Activated T-cell treated with anti-CD3 and anti-CD28 coated beads for 48 hours (primary cell): ENCODE data around the gene CFAP54.
"Not testable (repeated sequence)": the region's sequence is repeated elsewhere in the genome, so short reads cannot be mapped to it uniquely, and the experiment has no call there.

Source experiments
- DNase-seq: peaks from one replicate; pipeline ENCODE4 v3.0.0-alpha.2; 2020; ENCODE audit warnings: low read depth

The CFAP54 gene

DNA sequence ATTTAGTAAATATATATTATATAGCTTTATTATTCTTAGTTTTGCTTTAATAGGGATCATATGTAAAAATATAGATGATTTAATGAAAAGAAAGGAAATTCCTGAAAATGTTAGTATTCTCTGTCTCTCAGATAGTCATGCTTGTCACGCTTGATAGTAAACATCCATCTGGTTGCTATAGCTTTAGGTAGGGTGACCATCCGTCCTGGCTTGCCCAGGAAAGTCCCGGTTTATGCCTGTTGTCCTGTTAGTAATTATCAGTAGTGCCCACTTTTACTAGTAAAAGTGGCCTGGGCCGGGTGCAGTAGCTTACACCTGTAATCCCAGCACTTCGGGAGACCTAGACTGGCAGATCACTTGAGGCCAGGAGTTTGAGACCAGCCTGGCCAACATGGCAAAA lies 23.8 kb downstream of the CFAP54 start:
- no peak for DNase-seq

- DNase-seq = no peak
Measured at GRCh38 chr12:96513681-96514080, 24.3 kb downstream of the CFAP54 start.

- DNase-seq = no peak
Measured at GRCh38 chr12:96514328-96514727, 25.0 kb downstream of the CFAP54 start.

- DNase-seq = peak; percentile 69
Measured at GRCh38 chr12:96516472-96517430, 27.4 kb downstream of the CFAP54 start.

DNA sequence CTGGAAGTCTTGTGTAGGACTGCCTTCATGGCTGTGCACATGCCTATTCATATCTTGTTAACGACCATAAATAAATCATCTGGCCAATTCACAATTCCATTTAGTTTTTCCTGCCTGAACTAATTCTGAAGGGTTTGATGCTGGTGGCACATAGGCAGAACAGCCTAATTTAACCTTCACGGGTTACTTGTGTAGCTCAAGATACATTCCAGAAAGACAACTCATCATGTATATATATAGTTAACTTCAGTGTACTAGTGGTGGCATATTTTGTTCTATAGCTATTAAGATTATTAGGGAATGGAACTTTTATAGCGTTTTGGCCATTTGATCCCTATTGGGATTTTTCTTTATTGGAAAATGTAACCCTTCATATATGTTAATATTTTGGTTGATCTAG lies 31.4 kb downstream of the CFAP54 start:
- no peak for DNase-seq

DNA sequence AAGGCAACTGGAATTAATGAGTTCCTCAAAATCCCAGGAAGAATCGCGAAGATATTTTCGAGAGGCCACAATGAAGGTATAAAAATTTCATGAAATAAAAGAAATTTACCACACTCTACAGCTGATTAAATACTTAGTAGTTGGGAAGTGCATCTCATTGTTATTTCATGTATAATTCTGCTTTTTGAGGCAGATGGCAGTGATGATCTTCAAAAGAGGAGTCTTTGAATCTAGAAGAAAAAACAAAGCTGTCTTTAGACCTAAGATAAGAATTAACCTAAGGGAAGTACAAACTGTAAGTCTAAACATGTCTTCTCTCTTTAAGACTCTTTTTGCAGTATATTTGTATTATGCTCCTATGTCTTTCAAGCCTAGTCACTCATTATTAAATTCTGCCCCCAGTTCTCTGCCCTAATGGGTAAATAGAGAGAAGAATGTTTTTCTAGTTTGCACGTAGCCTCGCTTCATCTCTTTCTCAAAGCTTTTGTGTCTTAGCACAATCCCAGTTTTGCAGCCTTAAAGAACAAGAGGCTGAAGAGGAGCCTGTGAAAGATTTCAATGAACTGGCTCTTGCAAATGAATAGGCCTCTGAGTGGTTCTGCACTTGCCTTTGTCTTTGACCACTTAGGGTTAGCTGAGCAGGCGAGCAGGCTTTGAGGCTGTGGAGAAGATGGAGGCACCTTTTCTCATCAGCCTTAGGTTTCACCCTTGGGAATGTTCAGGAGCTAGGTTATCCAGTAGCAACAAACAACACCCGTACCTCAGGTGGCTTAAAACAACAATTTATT lies 32.7 kb downstream of the CFAP54 start:
- no peak for DNase-seq

DNA sequence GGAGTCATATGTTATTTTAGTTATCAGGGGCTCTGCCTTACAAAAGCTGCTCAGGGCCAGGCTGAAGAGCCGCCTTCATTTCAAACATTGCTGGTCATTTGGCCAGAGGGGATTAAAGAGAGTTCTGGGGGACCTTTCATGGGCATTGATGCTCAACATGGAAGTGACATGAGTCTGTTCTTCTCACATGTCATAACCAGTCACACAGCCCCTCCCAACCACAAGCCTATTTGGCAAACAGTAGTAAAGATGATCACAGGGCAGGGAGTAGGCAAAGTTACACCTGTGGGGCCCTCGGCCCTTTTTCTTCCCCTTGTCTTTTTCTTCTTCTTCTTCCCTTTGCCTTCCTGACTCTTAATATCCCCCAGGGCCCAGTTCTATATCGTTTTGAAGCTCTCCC lies 33.3 kb downstream of the CFAP54 start:
- DNase-seq = no peak

DNA sequence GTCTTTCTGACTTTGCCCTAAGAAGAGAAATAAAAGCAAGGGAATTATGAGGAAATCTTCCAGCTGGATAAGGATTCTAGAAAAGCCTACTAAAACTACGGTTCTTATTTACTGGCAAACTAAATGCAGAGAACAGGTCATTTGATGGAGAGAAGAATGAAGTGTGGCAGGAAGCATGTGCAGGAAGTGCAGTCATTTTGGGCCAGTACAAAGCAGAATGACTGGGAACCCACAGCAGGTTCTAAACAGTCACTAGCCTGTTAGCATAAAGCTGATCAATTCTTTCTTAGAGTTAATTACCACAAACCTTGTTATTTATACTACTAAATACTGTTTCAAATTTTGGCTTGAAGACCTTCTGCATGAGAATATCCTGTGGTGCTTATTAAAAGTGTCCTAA lies 36.7 kb downstream of the CFAP54 start:
- no peak for DNase-seq

- DNase-seq = no peak
Measured at GRCh38 chr12:96529912-96530311, 40.5 kb downstream of the CFAP54 start.

- no peak for DNase-seq
Measured at GRCh38 chr12:96534339-96534738, 45.0 kb downstream of the CFAP54 start.

GRCh38 chr12:96548384-96548783 lies 59.0 kb downstream of the CFAP54 start:
- DNase-seq = no peak

GRCh38 chr12:96549341-96549740 lies 60.0 kb downstream of the CFAP54 start:
- DNase-seq = no peak

DNA sequence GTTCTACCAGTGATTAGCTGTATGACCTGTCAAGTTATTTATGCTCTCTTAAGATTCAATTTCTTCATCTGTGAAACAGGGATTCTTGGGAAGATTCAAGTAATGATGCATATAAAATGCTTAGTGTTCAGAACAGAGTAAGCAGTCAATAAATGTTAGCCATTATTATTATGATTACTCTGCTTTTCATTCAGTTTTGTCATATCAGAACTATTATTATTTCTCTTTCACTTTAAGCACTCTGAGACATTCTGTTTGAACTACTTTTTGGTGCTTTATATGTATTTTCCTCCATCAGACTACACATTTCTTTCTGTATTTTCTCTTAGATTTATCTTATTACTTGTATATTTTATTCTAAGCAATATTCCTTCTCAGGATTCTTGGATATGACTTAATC lies 81.2 kb downstream of the CFAP54 start:
- no peak for DNase-seq

GRCh38 chr12:96571101-96571862 lies 81.9 kb downstream of the CFAP54 start:
- no peak for DNase-seq

DNA sequence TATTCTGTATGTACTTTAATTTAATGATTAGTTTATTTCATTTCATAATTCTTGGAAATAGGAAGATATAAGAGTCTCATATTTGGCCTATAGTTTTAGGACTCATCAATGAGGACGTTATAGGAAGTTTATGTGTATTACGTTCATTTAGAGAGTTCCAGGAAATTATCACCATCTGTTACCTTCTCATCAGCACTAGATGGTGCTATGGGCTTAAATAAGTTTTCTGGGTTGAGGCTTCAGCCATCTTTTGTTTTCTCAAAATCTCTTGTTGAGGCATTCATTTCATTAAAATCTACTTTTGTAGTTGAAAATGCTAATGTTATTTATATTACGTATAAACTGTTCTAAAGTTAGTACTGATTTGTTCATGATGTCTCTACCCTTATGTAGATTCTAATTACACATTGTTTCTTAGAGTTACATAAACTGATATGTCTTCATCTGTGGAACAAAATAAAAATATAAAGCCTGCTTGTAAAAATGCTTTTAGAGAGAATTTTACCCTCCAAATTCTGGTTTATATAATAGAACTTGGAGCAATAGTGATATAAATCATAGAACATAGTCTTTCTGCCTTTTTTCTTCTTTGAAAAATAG lies 89.2 kb downstream of the CFAP54 start:
- DNase-seq = no peak

DNA sequence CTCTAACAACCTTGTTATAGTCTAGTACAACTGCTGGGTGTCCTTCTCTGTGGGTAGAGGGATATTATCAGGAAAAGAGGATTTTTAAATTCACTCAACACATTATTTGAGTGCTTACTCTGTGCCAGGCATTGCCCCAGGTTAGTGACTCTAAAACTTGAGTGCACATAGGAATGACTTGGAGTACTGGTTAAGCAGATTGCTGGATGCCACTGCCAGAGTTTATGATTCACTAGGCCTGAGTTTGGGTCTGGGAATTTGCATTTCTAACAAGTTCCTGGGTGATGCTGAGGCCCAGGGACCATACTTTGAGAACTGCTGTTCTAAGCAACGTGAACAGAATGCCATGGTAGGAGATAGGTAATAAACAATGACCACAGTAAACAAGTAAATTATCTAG lies 96.6 kb downstream of the CFAP54 start:
- no peak for DNase-seq

DNA sequence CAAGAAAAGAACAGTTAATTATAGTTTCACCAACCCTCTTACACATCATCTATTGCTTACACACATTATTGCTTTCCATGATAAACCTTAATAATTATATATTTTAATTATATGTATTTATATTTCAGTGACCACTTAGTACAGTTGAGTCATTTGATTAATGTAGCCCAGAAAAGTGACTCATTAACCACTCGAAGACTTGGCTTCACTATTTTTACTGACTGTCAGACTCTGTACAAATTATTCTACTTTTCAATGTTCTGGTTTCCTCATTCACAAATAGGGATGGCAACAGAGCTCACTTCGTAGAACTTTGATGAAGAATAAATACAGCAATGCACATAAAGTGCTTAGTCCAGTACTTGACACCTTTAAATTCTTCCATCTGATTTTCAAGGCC lies 98.3 kb downstream of the CFAP54 start:
- no peak for DNase-seq

- no peak for DNase-seq
Measured at GRCh38 chr12:96590970-96591369, 101.6 kb downstream of the CFAP54 start.

GRCh38 chr12:96604374-96604773 lies 115.0 kb downstream of the CFAP54 start:
- DNase-seq = not testable (repeated sequence)

GRCh38 chr12:96605684-96606083 lies 116.3 kb downstream of the CFAP54 start:
- DNase-seq = no peak

DNA sequence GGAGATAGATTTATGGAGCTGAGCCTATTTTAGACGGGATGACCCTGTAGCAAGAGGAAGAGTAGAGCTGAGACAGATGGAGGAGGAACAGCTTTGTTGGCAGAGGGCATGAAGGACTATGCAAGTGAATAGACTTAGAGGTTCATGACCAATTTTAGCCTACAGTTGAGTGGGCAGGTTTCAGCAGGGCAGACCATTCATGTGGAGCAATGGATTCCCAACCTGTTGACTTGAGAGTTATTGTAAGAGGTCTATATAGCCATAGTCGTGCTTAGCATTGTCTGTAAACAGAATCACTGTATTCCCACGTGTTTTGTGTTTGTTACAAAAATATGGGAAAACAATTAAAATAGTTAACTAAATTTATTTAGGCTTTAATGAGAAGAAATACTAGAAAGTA lies 116.8 kb downstream of the CFAP54 start:
- no peak for DNase-seq

- no peak for DNase-seq
Measured at GRCh38 chr12:96606644-96607043, 117.3 kb downstream of the CFAP54 start.
